ENCODE results near the gene MYRIP.

GRCh38 chr3:39982665-39983357 lies 173.4 kb downstream of the MYRIP start:
- no peak for TF ChIP-seq EZH2 (IDR thresholded peaks at IDR 0.05; ENCODE audit: borderline replicate concordance, low read length)
- TF ChIP-seq, protein P1, sequence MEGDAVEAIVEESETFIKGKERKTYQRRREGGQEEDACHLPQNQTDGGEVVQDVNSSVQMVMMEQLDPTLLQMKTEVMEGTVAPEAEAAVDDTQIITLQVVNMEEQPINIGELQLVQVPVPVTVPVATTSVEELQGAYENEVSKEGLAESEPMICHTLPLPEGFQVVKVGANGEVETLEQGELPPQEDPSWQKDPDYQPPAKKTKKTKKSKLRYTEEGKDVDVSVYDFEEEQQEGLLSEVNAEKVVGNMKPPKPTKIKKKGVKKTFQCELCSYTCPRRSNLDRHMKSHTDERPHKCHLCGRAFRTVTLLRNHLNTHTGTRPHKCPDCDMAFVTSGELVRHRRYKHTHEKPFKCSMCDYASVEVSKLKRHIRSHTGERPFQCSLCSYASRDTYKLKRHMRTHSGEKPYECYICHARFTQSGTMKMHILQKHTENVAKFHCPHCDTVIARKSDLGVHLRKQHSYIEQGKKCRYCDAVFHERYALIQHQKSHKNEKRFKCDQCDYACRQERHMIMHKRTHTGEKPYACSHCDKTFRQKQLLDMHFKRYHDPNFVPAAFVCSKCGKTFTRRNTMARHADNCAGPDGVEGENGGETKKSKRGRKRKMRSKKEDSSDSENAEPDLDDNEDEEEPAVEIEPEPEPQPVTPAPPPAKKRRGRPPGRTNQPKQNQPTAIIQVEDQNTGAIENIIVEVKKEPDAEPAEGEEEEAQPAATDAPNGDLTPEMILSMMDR (conservative IDR thresholded peaks at IDR 0.05 in 1 of 2, IDR thresholded peaks at IDR 0.05 in 1 of 2; ENCODE audit: extremely low read depth in 1 of 2, insufficient read depth in 1 of 2, low read depth in 1 of 2, low read length in 2 of 2): no peak
